Progenitor cell of endocrine pancreas (in vitro differentiated cells): Measurements from ENCODE around the gene ABCC11. TPM values are rescaled to one million over a fixed set of nuclear protein-coding genes. Genes with fewer than 3 reads are reported as not detected.

Experiments used
- total RNA-seq: library from RNA; stranded (reverse); gene quantifications from 2 replicates; pipeline ENCODE4 v1.2.1, GENCODE V29; 2021

Gene ABCC11
- total RNA-seq, 1 donor from 2014 or later = 1.5 TPM

Other genes with a start within 250 kb of the ABCC11 start
- gene ABCC12, start 91.5 kb downstream of the ABCC11 start, total RNA-seq = 0.36 and 1.6 TPM in 2 replicates
- 65.3 and 66.4 TPM in 2 replicates for gene LONP2, start 3.2 kb downstream of the ABCC11 start, total RNA-seq
- gene SIAH1, start 137.9 kb upstream of the ABCC11 start, total RNA-seq = 38.3 and 40.5 TPM in 2 replicates